Stimulated activated CD8-positive, alpha-beta memory T cell treated with anti-CD3 and anti-CD28 coated beads, Interleukin-7, amount 100 ng/mL, for 4 hours (primary cell): ENCODE data around the gene KHDC3L.

Experiments
- DNase-seq, 2 donors: peaks; one replicate each; pipeline ENCODE4 v3.0.0-alpha.2; 2020; ENCODE audit warnings: low read depth in 2 of 2

Gene KHDC3L

GRCh38 chr6:73362358-73362757, at the start of gene KHDC3L:
Gene KHDC3L, plus strand, starts transcription at chr6:73362658. Its CDS starts 72 bp downstream, at chr6:73362730.
- DNase-seq, result no peak

GRCh38 chr6:73314577-73315492, 47.6 kb upstream of the KHDC3L start:
- no peak for DNase-seq

GRCh38 chr6:73323323-73323722, 39.1 kb upstream of the KHDC3L start:
- DNase-seq, result no peak

- no peak for DNase-seq
These were observed 36.8 kb upstream of the KHDC3L start for GRCh38 chr6:73325656-73326055.

- no peak for DNase-seq
These were observed 33.7 kb upstream of the KHDC3L start for GRCh38 chr6:73328790-73329189.

- DNase-seq, result no peak
These were observed 33.3 kb upstream of the KHDC3L start for GRCh38 chr6:73329201-73329600.

- no peak for DNase-seq
These were observed 23.1 kb upstream of the KHDC3L start for GRCh38 chr6:73339340-73339739.

GRCh38 chr6:73340048-73340447, 22.4 kb upstream of the KHDC3L start:
- DNase-seq, result no peak

GRCh38 chr6:73341335-73341734, 21.1 kb upstream of the KHDC3L start:
- no peak for DNase-seq

- DNase-seq, result no peak
These were observed 20.3 kb upstream of the KHDC3L start for GRCh38 chr6:73342174-73342573.

GRCh38 chr6:73343164-73343563, 19.3 kb upstream of the KHDC3L start:
- no peak for DNase-seq

- no peak for DNase-seq
These were observed 13.8 kb upstream of the KHDC3L start for GRCh38 chr6:73348550-73349204.

GRCh38 chr6:73349311-73349710, 13.1 kb upstream of the KHDC3L start:
- DNase-seq, result no peak

GRCh38 chr6:73353636-73354593, 8.5 kb upstream of the KHDC3L start, which contains the start of gene DPPA5:
Gene DPPA5, minus strand, starts transcription at chr6:73354276. Its CDS starts 51 bp downstream, at chr6:73354225.
- DNase-seq, result no peak

GRCh38 chr6:73362869-73363536, 545 bp downstream of the KHDC3L start:
- DNase-seq, result no peak

- no peak for DNase-seq
These were observed 1.0 kb downstream of the KHDC3L start for GRCh38 chr6:73363537-73363875.

GRCh38 chr6:73364121-73364520, 1.7 kb downstream of the KHDC3L start:
- no peak for DNase-seq

GRCh38 chr6:73364549-73364948, 2.1 kb downstream of the KHDC3L start:
- no peak for DNase-seq

- no peak for DNase-seq
These were observed 5.4 kb downstream of the KHDC3L start for GRCh38 chr6:73367761-73368355.

- no peak for DNase-seq
These were observed 6.2 kb downstream of the KHDC3L start for GRCh38 chr6:73368675-73369074.

GRCh38 chr6:73369157-73369556, 6.7 kb downstream of the KHDC3L start:
- no peak for DNase-seq
